ENCODE measurements around the gene TRPM5.

- TF ChIP-seq POLR2A (IDR thresholded peaks at IDR 0.05) = no peak
- no peak for TF ChIP-seq CTCF (IDR thresholded peaks at IDR 0.05)
- TF ChIP-seq POLR2AphosphoS5 (IDR thresholded peaks at IDR 0.05) = no peak
These were observed 37.9 kb upstream of the TRPM5 start for GRCh38 chr11:2482204-2482603.
